Measurements from ENCODE around the gene FCER1G.

DNA sequence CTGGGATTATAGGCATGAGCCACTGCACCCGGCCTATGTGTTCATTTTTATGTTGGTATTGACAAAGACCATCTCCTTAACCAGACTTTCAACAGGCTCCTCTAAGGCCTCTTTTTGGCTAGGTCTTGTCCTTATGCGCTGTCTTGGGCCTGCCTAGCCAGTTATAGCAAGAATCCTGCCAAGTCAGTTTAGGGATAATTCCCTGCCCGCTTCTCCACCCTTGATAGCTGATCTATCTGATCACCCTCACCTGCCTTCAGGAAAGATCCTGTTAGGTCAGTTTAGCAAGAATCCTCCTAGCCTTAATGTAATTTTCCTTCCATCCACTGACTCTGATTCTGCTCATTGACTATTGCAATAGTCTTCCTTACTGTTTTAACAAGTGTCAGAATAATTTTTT, 35.4 kb upstream of the FCER1G start:
- TF ChIP-seq POLR2AphosphoS5 (IDR thresholded peaks at IDR 0.05; ENCODE audit: borderline replicate concordance, low read depth, low read length) = no peak
- no peak for TF ChIP-seq EZH2 (IDR thresholded peaks at IDR 0.05)
